SK-N-SH (cell line): Measurements from ENCODE around the gene SYTL4. TPM values are rescaled to one million over a fixed set of nuclear protein-coding genes. Genes with fewer than 3 reads are reported as not detected.

Experiments used
- CTCF ChIA-PET: fragments of 300-600, 350-600 bp; formaldehyde crosslinking; extraction: SDS; loops from one replicate; lab custom pipeline; 2021; lab: Yijun Ruan, JAX
- POLR2A ChIA-PET: fragments of 350-600 bp; sonication (Branson Sonifier 250); formaldehyde crosslinking; extraction: SDS; loops from one replicate; lab custom pipeline; 2020; ENCODE audit warnings: antibody characterized with exemption, inconsistent platforms; lab: Yijun Ruan, JAX
- DNase-seq: peaks from one replicate; pipeline ENCODE4 v3.0.0; 2012
- H2AFZ ChIP-seq: fragments of 200-600 bp; sonication (generic); 2 replicates; pipeline ENCODE4 v1.8.1; 2016; ENCODE audit warnings: antibody characterized with exemption, mild to moderate bottlenecking, low read depth
- H3F3A ChIP-seq: fragments of 200-600 bp; sonication (generic); replicated peaks from 2 replicates; pipeline ENCODE3; 2016; ENCODE audit warnings: antibody characterized with exemption, mild to moderate bottlenecking; ENCODE audit not compliant: insufficient read depth
- H3K27ac ChIP-seq, 2 experiments: fragments of 200-500 bp in 1 of 2; fragments of 200-600 bp in 1 of 2; sonication (Bioruptor generic) in 1 of 2; sonication (generic), shearing (Covaris generic) in 1 of 2; 2 replicates each; pipeline versions ENCODE4 v1.5.1 to v1.6.1; 2014 to 2016; ENCODE audit warnings: low read depth in 2 of 2, inconsistent platforms in 1 of 2, low read length in 1 of 2, mild to moderate bottlenecking in 1 of 2, mixed read lengths in 1 of 2
- H3K27me3 ChIP-seq: fragments of 200-600 bp; sonication (generic), shearing (Covaris generic); 2 replicates; pipeline ENCODE4 v1.6.1; 2016; ENCODE audit warnings: mixed run types; ENCODE audit not compliant: insufficient read depth
- H3K36me3 ChIP-seq, 2 experiments: fragments of 200-500 bp in 1 of 2; fragments of 200-600 bp in 1 of 2; sonication (Bioruptor generic) in 1 of 2; sonication (generic) in 1 of 2; replicated peaks in 1 of 2; 2 replicates each; pipeline versions ENCODE3 to v1.5.1; 2014 to 2016; ENCODE audit warnings: low read length in 1 of 2, mild to moderate bottlenecking in 1 of 2; ENCODE audit not compliant: insufficient read depth in 2 of 2, control insufficient read depth in 1 of 2
- H3K4me1 ChIP-seq, 2 experiments: fragments of 200-500 bp in 1 of 2; fragments of 200-600 bp in 1 of 2; sonication (Bioruptor generic) in 1 of 2; sonication (generic), shearing (Covaris generic) in 1 of 2; 2 replicates each; pipeline versions ENCODE4 v1.5.1 to v1.6.1; 2014 to 2016; ENCODE audit warnings: low read depth in 1 of 2, low read length in 1 of 2, mixed run types in 1 of 2; ENCODE audit not compliant: insufficient read depth in 2 of 2, control insufficient read depth in 1 of 2
- H3K4me2 ChIP-seq: fragments of 200-600 bp; sonication (generic), shearing (Covaris generic); 2 replicates; pipeline ENCODE4 v1.6.1; 2017; ENCODE audit warnings: mixed run types
- H3K4me3 ChIP-seq, 2 experiments: fragments of 200-500 bp in 1 of 2; fragments of 200-600 bp in 1 of 2; sonication (Bioruptor generic) in 1 of 2; sonication (generic), shearing (Covaris generic) in 1 of 2; 2 replicates each; pipeline versions ENCODE4 v1.5.1 to v1.8.1; 2014 to 2016; ENCODE audit warnings: low read depth in 2 of 2, inconsistent platforms in 1 of 2, low read length in 1 of 2, mild to moderate bottlenecking in 1 of 2, mixed read lengths in 1 of 2, moderate library complexity in 1 of 2
- H3K79me2 ChIP-seq: fragments of 200-600 bp; sonication (generic); 2 replicates; pipeline ENCODE4 v1.8.1; 2017; ENCODE audit warnings: mild to moderate bottlenecking; ENCODE audit not compliant: insufficient read depth
- H3K9ac ChIP-seq: fragments of 200-600 bp; sonication (generic); 2 replicates; pipeline ENCODE4 v1.6.1; 2017; ENCODE audit warnings: mixed run types
- H3K9me2 ChIP-seq: fragments of 200-600 bp; sonication (generic); 2 replicates; pipeline ENCODE4 v1.6.1; 2017; ENCODE audit warnings: mixed run types
- H3K9me3 ChIP-seq: fragments of 200-600 bp; sonication (generic); 2 replicates; pipeline ENCODE4 v1.6.1; 2017; ENCODE audit warnings: mixed run types, mild to moderate bottlenecking, moderate library complexity
- H4K20me1 ChIP-seq: fragments of 200-600 bp; sonication (generic); 2 replicates; pipeline ENCODE4 v1.6.1; 2017; ENCODE audit warnings: mild to moderate bottlenecking, mixed run types; ENCODE audit not compliant: insufficient read depth
- ELF1 ChIP-seq: IDR thresholded peaks from 2 replicates; pipeline ENCODE4 v1.4.0; 2012
- EP300 ChIP-seq, 2 experiments: IDR thresholded peaks; 2 replicates each; pipeline versions ENCODE4 v1.4.0 to v1.6.1; 2012; ENCODE audit warnings: borderline replicate concordance in 1 of 2, low read depth in 1 of 2, low read length in 1 of 2
- FOSL2 ChIP-seq: IDR thresholded peaks from 2 replicates; pipeline ENCODE4 v1.4.0; 2012; ENCODE audit warnings: low read depth, mild to moderate bottlenecking, moderate library complexity, borderline replicate concordance
- FOXJ3 ChIP-seq: sonication (generic); formaldehyde crosslinking; IDR thresholded peaks from 2 replicates; pipeline ENCODE4 v1.5.1; 2020; ENCODE audit warnings: mild to moderate bottlenecking, missing genetic modification reagents
- NFIC ChIP-seq: IDR thresholded peaks from 2 replicates; pipeline ENCODE4 v1.4.0; 2012; ENCODE audit warnings: borderline replicate concordance
- RCOR1 ChIP-seq: fragments of 150-350 bp; IDR thresholded peaks from 2 replicates; pipeline ENCODE4 v1.6.1; 2017; ENCODE audit warnings: antibody characterized with exemption, low read length
- RXRA ChIP-seq: IDR thresholded peaks from 2 replicates; pipeline ENCODE4 v1.4.0; 2012; ENCODE audit warnings: low read depth, mild to moderate bottlenecking, borderline replicate concordance
- SIN3A ChIP-seq: IDR thresholded peaks from 2 replicates; pipeline ENCODE4 v1.6.1; 2012; ENCODE audit warnings: low read depth, mild to moderate bottlenecking, low read length, moderate library complexity, borderline replicate concordance
- SMC3 ChIP-seq: IDR thresholded peaks from 2 replicates; pipeline ENCODE4 v1.6.1; 2012; ENCODE audit warnings: low read depth, low read length, improper control_type of control experiment
- TAF1 ChIP-seq: IDR thresholded peaks from 2 replicates; pipeline ENCODE4 v1.6.1; 2012; ENCODE audit warnings: low read depth, mild to moderate bottlenecking, low read length, moderate library complexity, borderline replicate concordance
- TCF12 ChIP-seq: IDR thresholded peaks from 2 replicates; pipeline ENCODE4 v1.4.0; 2012
- TEAD4 ChIP-seq: IDR thresholded peaks from 2 replicates; pipeline ENCODE4 v1.4.0; 2012; ENCODE audit warnings: mild to moderate bottlenecking, borderline replicate concordance; ENCODE audit not compliant: insufficient read depth
- YY1 ChIP-seq: IDR thresholded peaks from 2 replicates; pipeline ENCODE4 v1.4.0; 2012; ENCODE audit warnings: low read depth, mild to moderate bottlenecking
- WGBS: methylation state at CpG from one replicate; pipeline ENCODE4 v1.1.6; 2017; ENCODE audit warnings: low lambda C conversion rate; 5-methylcytosine and 5-hydroxymethylcytosine counted together
- polyA plus RNA-seq, 3 experiments: library from polyadenylated mRNA; depleted of rRNA; stranded (reverse); fragments of >200 nt; gene quantifications; 2 replicates each; pipeline ENCODE4 v1.2.3, GENCODE V29; 2012
- TF ChIP-seq, protein P1 (sequence below): fragments of 150-350 bp; IDR thresholded peaks from 2 replicates; pipeline ENCODE4 v1.6.1; 2017; ENCODE audit warnings: antibody characterized with exemption, low read length, low read depth, borderline replicate concordance
- TF ChIP-seq, protein P2 (sequence below): IDR thresholded peaks from 2 replicates; pipeline ENCODE4 v1.4.0; 2012; ENCODE audit warnings: low read depth
- TF ChIP-seq, protein P3 (sequence below): fragments of 200-600 bp; sonication (generic); IDR thresholded peaks from 2 replicates; pipeline ENCODE4 v1.6.1; 2017; ENCODE audit warnings: antibody characterized with exemption, mild to moderate bottlenecking, moderate library complexity
- TF ChIP-seq, protein P4 (sequence below): fragments of 150-350 bp; IDR thresholded peaks from 2 replicates; pipeline ENCODE4 v1.6.1; 2016; ENCODE audit warnings: mild to moderate bottlenecking, low read depth, low read length
- TF ChIP-seq, protein P5 (sequence below): IDR thresholded peaks from 2 replicates; pipeline ENCODE4 v1.6.1; 2012; ENCODE audit warnings: mild to moderate bottlenecking, low read depth, low read length, moderate library complexity

The SYTL4 gene
- polyA plus RNA-seq, 1 of the 3 experiments (the other 2 are of a cell fraction), result 2.3 TPM

DNA sequence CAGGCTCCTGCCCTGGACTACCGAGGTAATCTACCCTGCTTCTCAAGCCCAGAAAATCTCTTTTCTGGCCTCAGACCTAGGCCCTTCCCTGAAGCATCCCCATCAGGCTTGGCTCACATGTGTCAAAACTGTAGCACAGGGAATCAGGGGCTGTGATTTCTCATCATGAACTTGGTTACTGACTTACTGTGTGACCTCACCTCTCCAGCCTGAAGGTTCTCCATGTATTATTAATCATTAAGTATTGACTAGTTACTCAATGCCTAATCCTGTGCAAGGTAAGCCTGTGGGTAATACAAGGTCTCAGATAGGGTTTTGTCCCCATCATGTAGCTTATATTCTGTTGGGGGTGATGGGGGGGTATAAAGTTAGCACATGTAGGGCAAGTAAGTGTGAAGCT, 81.1 kb downstream of the SYTL4 start:
- CTCF ChIA-PET, result interaction anchor here (0.6 to 1.0 kb wide), 2 partner anchors 13 to 20 kb away, joined by 3 to 5 read pairs; no protein-coding TSS in a partner anchor
- no peak for DNase-seq
- TF ChIP-seq RXRA, result no peak
- TF ChIP-seq, all 33 proteins: peak for 0
- Histone ChIP-seq H3K4me1 (0 out of 4 replicates have a peak, but pooled peaks cover 0 to 6% of the 10 kb centered on the region in 2 experiments), H3K4me2 (no peak overlapping the region), H3K9me2 (no peaks in the 10 kb centered on the region), H3K27ac (no peak overlapping the region), H3K36me3 (no peaks in the 10 kb centered on the region), H3F3A (no peaks in the 10 kb centered on the region), H3K9me3 (no peaks in the 10 kb centered on the region), H3K4me3 (no peak overlapping the region), H3K27me3 (no peaks in the 10 kb centered on the region), H3K79me2 (no peaks in the 10 kb centered on the region), H3K9ac (no peak overlapping the region), H4K20me1 (no peaks in the 10 kb centered on the region), H2AFZ (no peak overlapping the region)
- WGBS, result 82% methylated on average over 1 of the region's 1 CpG
- POLR2A ChIA-PET, result no interaction called here

DNA sequence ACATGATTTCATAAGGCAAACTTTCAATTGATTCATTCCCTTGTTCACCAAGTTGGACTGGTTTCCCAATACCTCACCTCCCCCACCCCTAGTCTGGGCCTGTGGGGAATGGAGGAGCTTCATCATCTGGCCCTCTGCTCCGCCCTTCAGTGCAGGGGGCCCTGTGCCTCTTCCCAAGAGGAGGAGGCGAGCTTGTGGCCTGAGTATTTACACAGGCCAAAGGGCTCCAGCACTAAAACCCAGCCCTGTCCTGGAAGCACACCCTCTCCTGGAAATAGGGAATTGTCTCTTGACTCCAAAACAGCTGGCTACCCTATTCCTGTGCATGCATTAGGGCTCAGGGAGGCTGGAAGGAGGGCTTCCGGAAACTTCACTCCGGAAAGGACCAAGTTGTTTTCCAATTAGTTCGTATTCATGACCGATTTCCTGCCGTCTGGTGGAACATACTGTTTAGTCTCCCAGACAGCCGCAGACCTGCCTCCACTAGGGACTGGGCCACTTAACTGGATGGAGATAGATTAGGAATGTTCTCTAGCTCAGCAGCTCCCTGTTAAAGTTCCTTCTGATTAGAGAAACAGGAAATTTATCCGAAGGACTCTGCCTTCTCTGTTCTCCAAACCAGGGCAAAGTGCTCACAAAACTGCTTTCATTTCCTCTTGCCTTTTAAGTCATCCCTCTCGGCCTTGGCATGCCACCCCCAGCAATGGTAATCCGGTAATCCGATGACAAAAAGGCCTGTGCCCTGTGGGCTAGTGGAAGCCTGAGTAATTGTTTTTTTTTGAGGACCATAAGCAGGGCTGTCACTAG, 82.2 kb downstream of the SYTL4 start:
- ChIA-PET POLR2A (no interaction called here), CTCF (interaction anchor here (0.6 to 2.5 kb wide), 3 partner anchors 12 to 21 kb away, joined by 3 to 16 read pairs (median 8); partner anchors contain the start of gene TSPAN6)
- Histone ChIP-seq H4K20me1 (no peaks in the 10 kb centered on the region), H3K27ac (no peak overlapping the region), H3K4me2 (no peak overlapping the region), H3K4me1 (0 out of 4 replicates have a peak, but pooled peaks cover 0 to 6% of the 10 kb centered on the region in 2 experiments), H3K9me3 (no peaks in the 10 kb centered on the region), H2AFZ (no peak overlapping the region), H3K9ac (no peak overlapping the region), H3K4me3 (no peak overlapping the region), H3K36me3 (no peaks in the 10 kb centered on the region), H3K9me2 (no peaks in the 10 kb centered on the region), H3K27me3 (0 out of 2 replicates have a peak, but pooled peaks cover 4% of the 10 kb centered on the region), H3K79me2 (no peaks in the 10 kb centered on the region), H3F3A (no peaks in the 10 kb centered on the region)
- no peak for DNase-seq
- 55% methylated on average over 11 of the region's 12 CpGs for WGBS
- TF ChIP-seq ELF1, result no peak
- TF ChIP-seq NFIC, result no peak
- no peak for TF ChIP-seq RCOR1
- no peak for TF ChIP-seq TCF12
- no peak for TF ChIP-seq TAF1
- TF ChIP-seq, protein P1, sequence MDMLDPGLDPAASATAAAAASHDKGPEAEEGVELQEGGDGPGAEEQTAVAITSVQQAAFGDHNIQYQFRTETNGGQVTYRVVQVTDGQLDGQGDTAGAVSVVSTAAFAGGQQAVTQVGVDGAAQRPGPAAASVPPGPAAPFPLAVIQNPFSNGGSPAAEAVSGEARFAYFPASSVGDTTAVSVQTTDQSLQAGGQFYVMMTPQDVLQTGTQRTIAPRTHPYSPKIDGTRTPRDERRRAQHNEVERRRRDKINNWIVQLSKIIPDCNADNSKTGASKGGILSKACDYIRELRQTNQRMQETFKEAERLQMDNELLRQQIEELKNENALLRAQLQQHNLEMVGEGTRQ, result no peak
- TF ChIP-seq YY1, result no peak
- TF ChIP-seq FOXJ3 (CRISPR knock-in tag), result no peak
- TF ChIP-seq, protein P2, sequence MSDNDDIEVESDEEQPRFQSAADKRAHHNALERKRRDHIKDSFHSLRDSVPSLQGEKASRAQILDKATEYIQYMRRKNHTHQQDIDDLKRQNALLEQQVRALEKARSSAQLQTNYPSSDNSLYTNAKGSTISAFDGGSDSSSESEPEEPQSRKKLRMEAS, result no peak
- TF ChIP-seq FOSL2, result no peak
- TF ChIP-seq, protein P3, sequence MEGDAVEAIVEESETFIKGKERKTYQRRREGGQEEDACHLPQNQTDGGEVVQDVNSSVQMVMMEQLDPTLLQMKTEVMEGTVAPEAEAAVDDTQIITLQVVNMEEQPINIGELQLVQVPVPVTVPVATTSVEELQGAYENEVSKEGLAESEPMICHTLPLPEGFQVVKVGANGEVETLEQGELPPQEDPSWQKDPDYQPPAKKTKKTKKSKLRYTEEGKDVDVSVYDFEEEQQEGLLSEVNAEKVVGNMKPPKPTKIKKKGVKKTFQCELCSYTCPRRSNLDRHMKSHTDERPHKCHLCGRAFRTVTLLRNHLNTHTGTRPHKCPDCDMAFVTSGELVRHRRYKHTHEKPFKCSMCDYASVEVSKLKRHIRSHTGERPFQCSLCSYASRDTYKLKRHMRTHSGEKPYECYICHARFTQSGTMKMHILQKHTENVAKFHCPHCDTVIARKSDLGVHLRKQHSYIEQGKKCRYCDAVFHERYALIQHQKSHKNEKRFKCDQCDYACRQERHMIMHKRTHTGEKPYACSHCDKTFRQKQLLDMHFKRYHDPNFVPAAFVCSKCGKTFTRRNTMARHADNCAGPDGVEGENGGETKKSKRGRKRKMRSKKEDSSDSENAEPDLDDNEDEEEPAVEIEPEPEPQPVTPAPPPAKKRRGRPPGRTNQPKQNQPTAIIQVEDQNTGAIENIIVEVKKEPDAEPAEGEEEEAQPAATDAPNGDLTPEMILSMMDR, result no peak
- no peak for TF ChIP-seq TEAD4
- TF ChIP-seq, protein P4, sequence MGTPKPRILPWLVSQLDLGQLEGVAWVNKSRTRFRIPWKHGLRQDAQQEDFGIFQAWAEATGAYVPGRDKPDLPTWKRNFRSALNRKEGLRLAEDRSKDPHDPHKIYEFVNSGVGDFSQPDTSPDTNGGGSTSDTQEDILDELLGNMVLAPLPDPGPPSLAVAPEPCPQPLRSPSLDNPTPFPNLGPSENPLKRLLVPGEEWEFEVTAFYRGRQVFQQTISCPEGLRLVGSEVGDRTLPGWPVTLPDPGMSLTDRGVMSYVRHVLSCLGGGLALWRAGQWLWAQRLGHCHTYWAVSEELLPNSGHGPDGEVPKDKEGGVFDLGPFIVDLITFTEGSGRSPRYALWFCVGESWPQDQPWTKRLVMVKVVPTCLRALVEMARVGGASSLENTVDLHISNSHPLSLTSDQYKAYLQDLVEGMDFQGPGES, result no peak
- TF ChIP-seq EP300 (IDR thresholded peaks at IDR 0.05; ENCODE audit: borderline replicate concordance in 1 of 2, low read depth in 1 of 2, low read length in 1 of 2), result no peak
- no peak for TF ChIP-seq RXRA
- no peak for TF ChIP-seq SIN3A
- no peak for TF ChIP-seq SMC3
- TF ChIP-seq, protein P5, sequence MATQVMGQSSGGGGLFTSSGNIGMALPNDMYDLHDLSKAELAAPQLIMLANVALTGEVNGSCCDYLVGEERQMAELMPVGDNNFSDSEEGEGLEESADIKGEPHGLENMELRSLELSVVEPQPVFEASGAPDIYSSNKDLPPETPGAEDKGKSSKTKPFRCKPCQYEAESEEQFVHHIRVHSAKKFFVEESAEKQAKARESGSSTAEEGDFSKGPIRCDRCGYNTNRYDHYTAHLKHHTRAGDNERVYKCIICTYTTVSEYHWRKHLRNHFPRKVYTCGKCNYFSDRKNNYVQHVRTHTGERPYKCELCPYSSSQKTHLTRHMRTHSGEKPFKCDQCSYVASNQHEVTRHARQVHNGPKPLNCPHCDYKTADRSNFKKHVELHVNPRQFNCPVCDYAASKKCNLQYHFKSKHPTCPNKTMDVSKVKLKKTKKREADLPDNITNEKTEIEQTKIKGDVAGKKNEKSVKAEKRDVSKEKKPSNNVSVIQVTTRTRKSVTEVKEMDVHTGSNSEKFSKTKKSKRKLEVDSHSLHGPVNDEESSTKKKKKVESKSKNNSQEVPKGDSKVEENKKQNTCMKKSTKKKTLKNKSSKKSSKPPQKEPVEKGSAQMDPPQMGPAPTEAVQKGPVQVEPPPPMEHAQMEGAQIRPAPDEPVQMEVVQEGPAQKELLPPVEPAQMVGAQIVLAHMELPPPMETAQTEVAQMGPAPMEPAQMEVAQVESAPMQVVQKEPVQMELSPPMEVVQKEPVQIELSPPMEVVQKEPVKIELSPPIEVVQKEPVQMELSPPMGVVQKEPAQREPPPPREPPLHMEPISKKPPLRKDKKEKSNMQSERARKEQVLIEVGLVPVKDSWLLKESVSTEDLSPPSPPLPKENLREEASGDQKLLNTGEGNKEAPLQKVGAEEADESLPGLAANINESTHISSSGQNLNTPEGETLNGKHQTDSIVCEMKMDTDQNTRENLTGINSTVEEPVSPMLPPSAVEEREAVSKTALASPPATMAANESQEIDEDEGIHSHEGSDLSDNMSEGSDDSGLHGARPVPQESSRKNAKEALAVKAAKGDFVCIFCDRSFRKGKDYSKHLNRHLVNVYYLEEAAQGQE, result no peak
